HCT116 (cell line): ENCODE results near the gene FAM170B. TPM values are rescaled to one million over a fixed set of nuclear protein-coding genes. Genes with fewer than 3 reads are reported as not detected.

Experiments used
- ATAC-seq: fragments of 200-7000 bp; cut with Tn5 transposase; 2 replicates; pipeline ENCODE4 v1.9.1; 2020; ENCODE audit warnings: mild to moderate bottlenecking, moderate library complexity
- BruUV-seq: library from RNA; stranded (reverse); fragments of 400-500 nt; replicated peaks from 2 replicates; lab custom pipeline; 2021; lab: Mats Ljungman, UMichigan
- CTCF ChIA-PET: fragments of 300-600 bp; sonication (Branson Sonifier 250); formaldehyde crosslinking; loops from one replicate; lab custom pipeline; 2021; ENCODE audit warnings: antibody characterized with exemption; lab: Charles Lee
- POLR2A ChIA-PET: fragments of 300-600, 350-600 bp; sonication (Branson Sonifier 250); formaldehyde crosslinking; loops from one replicate; lab custom pipeline; 2021; ENCODE audit warnings: antibody characterized with exemption; lab: Charles Lee
- RAD21 ChIA-PET, 2 experiments: fragments of 300-600 bp; sonication (Branson Sonifier 250); formaldehyde crosslinking; loops; one replicate each; lab custom pipeline; 2023; ENCODE audit warnings: low total read pairs in 2 of 2; ENCODE audit not compliant: uncharacterized antibody in 2 of 2, unreplicated experiment in 2 of 2, low non-redundant PET in 1 of 2; lab: Charles Lee
- DNase-seq: peaks from one replicate; pipeline ENCODE4 v3.0.0-alpha.2; 2010; ENCODE audit warnings: low read depth, low spot score
- H2AFZ ChIP-seq: fragments of 200-600 bp; shearing (Covaris generic), sonication (generic); 2 replicates; pipeline ENCODE4 v1.6.1; 2017; ENCODE audit warnings: low read depth, mixed run types, mixed read lengths, antibody characterized with exemption, low read length; ENCODE audit not compliant: poor library complexity, severe bottlenecking
- H3K27ac ChIP-seq: 2 replicates; pipeline ENCODE4 v1.5.1; 2012; ENCODE audit warnings: low read depth, low read length
- H3K27me3 ChIP-seq: fragments of 200-600 bp; sonication (generic); 2 replicates; pipeline ENCODE4 v1.6.1; 2016; ENCODE audit warnings: mixed run types, low read length, mixed read lengths; ENCODE audit not compliant: insufficient read depth
- H3K36me3 ChIP-seq, 2 experiments: fragments of 200-500 bp in 1 of 2; fragments of 200-600 bp in 1 of 2; sonication (Bioruptor generic) in 1 of 2; sonication (generic) in 1 of 2; 2 replicates each; pipeline versions ENCODE4 v1.5.1 to v1.6.1; 2014 to 2016; ENCODE audit warnings: low read length in 2 of 2, inconsistent platforms in 1 of 2, mixed read lengths in 1 of 2, mixed run types in 1 of 2; ENCODE audit not compliant: insufficient read depth in 2 of 2, control insufficient read depth in 1 of 2
- H3K4me1 ChIP-seq, 2 experiments: fragments of 200-600 bp in 1 of 2; sonication (generic) in 1 of 2; 2 replicates each; pipeline versions ENCODE4 v1.5.1 to v1.6.1; 2012 to 2017; ENCODE audit warnings: low read length in 2 of 2, inconsistent platforms in 1 of 2, mild to moderate bottlenecking in 1 of 2, mixed read lengths in 1 of 2, mixed run types in 1 of 2, moderate library complexity in 1 of 2; ENCODE audit not compliant: insufficient read depth in 2 of 2, control insufficient read depth in 1 of 2
- H3K4me2 ChIP-seq: fragments of 200-600 bp; sonication (generic); 2 replicates; pipeline ENCODE4 v1.6.1; 2017; ENCODE audit warnings: mixed run types, low read length, mixed read lengths
- H3K4me3 ChIP-seq, 2 experiments: fragments of 200-600 bp in 1 of 2; sonication (generic) in 1 of 2; replicated peaks in 1 of 2; 2 replicates each; pipeline ENCODE4 v1.5.1; 2011 to 2016; ENCODE audit warnings: low read length in 2 of 2, control low read depth in 1 of 2, low read depth in 1 of 2, mild to moderate bottlenecking in 1 of 2, mixed read lengths in 1 of 2, mixed run types in 1 of 2
- H3K79me2 ChIP-seq: fragments of 200-600 bp; sonication (generic); 2 replicates; pipeline ENCODE4 v1.6.1; 2017; ENCODE audit warnings: mild to moderate bottlenecking, mixed run types, low read length, moderate library complexity, mixed read lengths; ENCODE audit not compliant: insufficient read depth
- H3K9ac ChIP-seq: fragments of 200-600 bp; sonication (generic); 2 replicates; pipeline ENCODE4 v1.6.1; 2016; ENCODE audit warnings: low read length, mixed read lengths
- H3K9me2 ChIP-seq: fragments of 200-600 bp; sonication (generic), shearing (Covaris generic); 2 replicates; pipeline ENCODE4 v1.6.1; 2017; ENCODE audit warnings: mixed run types, mild to moderate bottlenecking, moderate library complexity; ENCODE audit not compliant: insufficient read depth
- H3K9me3 ChIP-seq, 2 experiments: fragments of 200-500 bp in 1 of 2; fragments of 200-600 bp in 1 of 2; sonication (Bioruptor generic) in 1 of 2; sonication (generic) in 1 of 2; 2 replicates each; pipeline ENCODE4 v1.6.1; 2014 to 2017; ENCODE audit warnings: low read length in 2 of 2, mixed read lengths in 2 of 2, inconsistent platforms in 1 of 2, low read depth in 1 of 2, mild to moderate bottlenecking in 1 of 2, mixed run types in 1 of 2, moderate library complexity in 1 of 2; ENCODE audit not compliant: control insufficient read depth in 1 of 2, insufficient read depth in 1 of 2
- H4K20me1 ChIP-seq: fragments of 200-600 bp; sonication (generic), shearing (Covaris generic); 2 replicates; pipeline ENCODE4 v1.6.1; 2017; ENCODE audit warnings: mixed run types, mild to moderate bottlenecking, moderate library complexity; ENCODE audit not compliant: insufficient read depth
- ATF3 ChIP-seq: IDR thresholded peaks from 2 replicates; pipeline ENCODE4 v1.6.1; 2012
- CBX3 ChIP-seq: IDR thresholded peaks from 2 replicates; pipeline ENCODE4 v1.6.1; 2012; ENCODE audit warnings: low read depth
- CTCF ChIP-seq, 3 experiments: fragments of 200-600 bp in 1 of 3; sonication (generic) in 1 of 3; IDR thresholded peaks in 2 of 3; conservative IDR thresholded peaks in 1 of 3; 2 replicates each; pipeline ENCODE4 v1.5.1; 2012 to 2017; ENCODE audit warnings: low read depth in 2 of 3, low read length in 2 of 3, antibody characterized with exemption in 1 of 3, borderline replicate concordance in 1 of 3, control low read depth in 1 of 3, mild to moderate bottlenecking in 1 of 3, mixed read lengths in 1 of 3, mixed run types in 1 of 3, moderate library complexity in 1 of 3; ENCODE audit not compliant: insufficient read depth in 1 of 3
- EGR1 ChIP-seq: IDR thresholded peaks from 2 replicates; pipeline ENCODE4 v1.6.1; 2012; ENCODE audit warnings: low read depth
- POLR2AphosphoS5 ChIP-seq: IDR thresholded peaks from 2 replicates; pipeline ENCODE4 v1.6.1; 2011; ENCODE audit warnings: mild to moderate bottlenecking, low read depth, low read length, moderate library complexity
- REST ChIP-seq: IDR thresholded peaks from 2 replicates; pipeline ENCODE4 v1.6.1; 2012; ENCODE audit warnings: low read depth
- SIN3A ChIP-seq: IDR thresholded peaks from 2 replicates; pipeline ENCODE4 v1.6.1; 2012; ENCODE audit warnings: low read depth
- SP1 ChIP-seq: IDR thresholded peaks from 2 replicates; pipeline ENCODE4 v1.6.1; 2012; ENCODE audit warnings: low read depth
- SRF ChIP-seq: IDR thresholded peaks from 2 replicates; pipeline ENCODE4 v1.6.1; 2012; ENCODE audit warnings: low read depth
- ZFX ChIP-seq: fragments of 450-650 bp; IDR thresholded peaks from 2 replicates; pipeline ENCODE4 v1.6.1; 2017
- ZNF274 ChIP-seq: fragments of 200-500 bp; sonication (Bioruptor generic); IDR thresholded peaks from 2 replicates; pipeline ENCODE4 v1.6.1; 2014; ENCODE audit warnings: mild to moderate bottlenecking, low read depth, low read length, inconsistent platforms
- intact Hi-C: fragments of 100-400 bp; cut with micrococcal nuclease; formaldehyde crosslinking; loops from 2 replicates; pipeline ENCODE4 v1.10.0; 2022
- total RNA-seq: library from RNA; stranded (reverse); gene quantifications from one replicate; pipeline ENCODE4 v1.2.1, GENCODE V29; 2021; ENCODE audit not compliant: unreplicated experiment

Gene FAM170B
- total RNA-seq, 1 experiment from 2014 or later = not detected

- Histone ChIP-seq H3K4me1 (peaks cover 0 to 10% of the 10 kb centered on the region in 2 experiments; a peak in 1 of 4 replicates), H4K20me1 (no peaks in the 10 kb centered on the region), H3K9me2 (no peaks in the 10 kb centered on the region), H3K9me3 (no peaks in the 10 kb centered on the region), H3K4me3 (no peak overlapping the region), H3K4me2 (no peak overlapping the region), H3K27me3 (peaks cover 28% of the 10 kb centered on the region), H2AFZ (no peak overlapping the region), H3K9ac (no peak overlapping the region), H3K36me3 (no peaks in the 10 kb centered on the region), H3K79me2 (no peaks in the 10 kb centered on the region), H3K27ac (no peak overlapping the region)
- no TSS peak for BruUV-seq
- CTCF ChIA-PET = no interaction called here
- ATAC-seq (no peak), DNase-seq (no peak)
- POLR2A ChIA-PET = no interaction called here
- intact Hi-C loops = no loop called here
- RAD21 ChIA-PET = no interaction called here
- TF ChIP-seq SP1 = no peak
- no peak for TF ChIP-seq SRF
- TF ChIP-seq CBX3 = no peak
- no peak for TF ChIP-seq REST
- TF ChIP-seq SIN3A = no peak
- no peak for TF ChIP-seq CTCF (IDR thresholded peaks at IDR 0.05 in 2 of 3, conservative IDR thresholded peaks at IDR 0.05 in 1 of 3; ENCODE audit: borderline replicate concordance in 1 of 3, insufficient read depth in 1 of 3, low read depth in 2 of 3, low read length in 2 of 3)
- no peak for TF ChIP-seq ATF3
- TF ChIP-seq POLR2AphosphoS5 = no peak
- no peak for TF ChIP-seq ZFX
- no peak for TF ChIP-seq ZNF274
- no peak for TF ChIP-seq EGR1
Measured at GRCh38 chr10:49141541-49142332, 7.9 kb upstream of the FAM170B start.
